K562 (cell line): ENCODE data around the gene GALNT15. TPM values are rescaled to one million over a fixed set of nuclear protein-coding genes. Genes with fewer than 3 reads are reported as not detected.

Experiments used
- ATAC-seq: fragments of 200-7000 bp; cut with Tn5 transposase; 3 replicates; pipeline ENCODE4 v1.9.1; 2020; ENCODE audit warnings: moderate library complexity
- BruUV-seq: library from RNA; stranded (reverse); fragments of 400-500 nt; replicated peaks from 2 replicates; lab custom pipeline; 2021; lab: Mats Ljungman, UMichigan
- CTCF ChIA-PET: fragments of 300-600 bp; formaldehyde crosslinking; extraction: SDS; loops from one replicate; lab custom pipeline; 2021; ENCODE audit warnings: low intra/inter-chr PET ratio; lab: Yijun Ruan, JAX
- POLR2A ChIA-PET: fragments of 300-600, 350-650 bp; sonication (Branson Sonifier 250); formaldehyde crosslinking; extraction: SDS; loops from one replicate; lab custom pipeline; 2021; ENCODE audit warnings: antibody characterized with exemption, inconsistent platforms; lab: Yijun Ruan, JAX
- DNase-seq, 4 experiments: peaks; one replicate each; pipeline versions ENCODE4 v3.0.0 to v3.0.0-alpha.2; 2011 to 2018; ENCODE audit warnings: low spot score in 3 of 4, mixed read lengths in 3 of 4; ENCODE audit errors: extremely low read depth in 1 of 4
- FAIRE-seq: peaks from 2 replicates; lab custom pipeline; 2011; peaks lifted over from hg19 to GRCh38; lab: Jason Lieb, UNC
- H2AFZ ChIP-seq: 2 replicates; pipeline ENCODE4 v1.6.0; 2011; ENCODE audit warnings: low read depth, low read length, control low read depth, inconsistent platforms
- H3K27ac ChIP-seq: fragments of 200-600 bp; 3 replicates; pipeline ENCODE4 v1.8.0; 2011; ENCODE audit warnings: low read depth, mild to moderate bottlenecking, control low read depth, inconsistent platforms, low read length, moderate library complexity, mixed read lengths; ENCODE audit errors: extremely low read depth
- H3K27me3 ChIP-seq, 2 experiments: fragments of 300-600 bp in 1 of 2; 2 replicates in 1 of 2; 3 replicates in 1 of 2; pipeline versions ENCODE4 v1.6.0 to v1.8.0; 2011; ENCODE audit warnings: inconsistent platforms in 2 of 2, low read length in 2 of 2, mild to moderate bottlenecking in 1 of 2, mixed read lengths in 1 of 2, moderate library complexity in 1 of 2; ENCODE audit not compliant: control insufficient read depth in 2 of 2, insufficient read depth in 2 of 2
- H3K36me3 ChIP-seq: fragments of 300-600 bp; 3 replicates; pipeline ENCODE4 v1.8.0; 2011; ENCODE audit warnings: mild to moderate bottlenecking, low read length, inconsistent platforms; ENCODE audit not compliant: control insufficient read depth, insufficient read depth
- H3K4me1 ChIP-seq, 2 experiments: fragments of 200-600 bp in 1 of 2; replicated peaks in 1 of 2; 2 replicates in 1 of 2; 3 replicates in 1 of 2; pipeline versions ENCODE4 v1.5.1 to v1.8.0; 2011; ENCODE audit warnings: inconsistent platforms in 2 of 2, low read length in 2 of 2, mild to moderate bottlenecking in 1 of 2, mixed read lengths in 1 of 2, moderate library complexity in 1 of 2; ENCODE audit not compliant: control insufficient read depth in 2 of 2, insufficient read depth in 2 of 2
- H3K4me2 ChIP-seq: 2 replicates; pipeline ENCODE4 v1.6.1; 2011; ENCODE audit warnings: low read length, control low read depth, inconsistent platforms, mixed read lengths; ENCODE audit not compliant: insufficient read depth
- H3K4me3 ChIP-seq: fragments of 200-600 bp; sonication (generic), shearing (Covaris generic); 2 replicates; pipeline ENCODE4 v1.5.1; 2016; ENCODE audit warnings: control low read depth, inconsistent platforms
- H3K79me2 ChIP-seq: fragments of 200-600 bp; 3 replicates; pipeline ENCODE4 v1.8.0; 2011; ENCODE audit warnings: low read length, inconsistent platforms; ENCODE audit not compliant: control insufficient read depth, insufficient read depth
- H3K9ac ChIP-seq, 2 experiments: 2 replicates each; pipeline versions ENCODE4 v1.6.0 to v1.6.1; 2011; ENCODE audit warnings: low read depth in 2 of 2, low read length in 2 of 2, control low read depth in 1 of 2, inconsistent platforms in 1 of 2, mild to moderate bottlenecking in 1 of 2, mixed read lengths in 1 of 2; ENCODE audit not compliant: insufficient read depth in 1 of 2
- H3K9me1 ChIP-seq: one replicate; pipeline ENCODE4 v1.6.0; 2011; ENCODE audit warnings: inconsistent platforms, mild to moderate bottlenecking, low read length, moderate library complexity; ENCODE audit not compliant: control insufficient read depth, insufficient read depth
- H3K9me3 ChIP-seq: replicated peaks from 2 replicates; pipeline ENCODE4 v1.5.1; 2011; ENCODE audit warnings: low read depth, low read length, inconsistent platforms; ENCODE audit not compliant: control insufficient read depth, insufficient read depth
- H4K20me1 ChIP-seq: replicated peaks from 2 replicates; pipeline ENCODE4 v1.6.1; 2011; ENCODE audit warnings: low read length, inconsistent platforms, mixed read lengths; ENCODE audit not compliant: control insufficient read depth, insufficient read depth
- CHCHD3 ChIP-seq: fragments of 250-450 bp; sonication (Bioruptor Pico); IDR thresholded peaks from 2 replicates; pipeline ENCODE4 v2.1.2; 2022; ENCODE audit warnings: mild to moderate bottlenecking
- DDX20 ChIP-seq: fragments of 450-650 bp; IDR thresholded peaks from 2 replicates; pipeline ENCODE4 v1.6.1; 2016; ENCODE audit warnings: missing genetic modification characterization, low read depth, mild to moderate bottlenecking, missing compliant biosample characterization, moderate library complexity
- FOS ChIP-seq: IDR thresholded peaks from 3 replicates; pipeline ENCODE4 v1.6.1; 2011; ENCODE audit not compliant: insufficient read length; ENCODE audit errors: extremely low read depth
- JUND ChIP-seq, 2 experiments: IDR thresholded peaks; 2 replicates in 1 of 2; 3 replicates in 1 of 2; pipeline ENCODE4 v1.6.1; 2011; ENCODE audit warnings: borderline replicate concordance in 2 of 2, low read depth in 2 of 2, low read length in 2 of 2, improper control_type of control experiment in 1 of 2, missing biosample characterization in 1 of 2, missing genetic modification characterization in 1 of 2, missing genetic modification reagents in 1 of 2
- LEF1 ChIP-seq: fragments of 450-650 bp; IDR thresholded peaks from 2 replicates; pipeline ENCODE4 v1.6.1; 2016; ENCODE audit warnings: mild to moderate bottlenecking
- MAFK ChIP-seq: IDR thresholded peaks from 2 replicates; pipeline ENCODE4 v1.6.1; 2011; ENCODE audit warnings: low read length, improper control_type of control experiment
- MAZ ChIP-seq, 2 experiments: fragments of 450-650 bp in 1 of 2; sonication (generic) in 1 of 2; formaldehyde crosslinking; IDR thresholded peaks in 1 of 2; conservative IDR thresholded peaks in 1 of 2; 2 replicates each; pipeline versions ENCODE4 v1.4.0 to v1.5.0; 2020; ENCODE audit warnings: mild to moderate bottlenecking in 1 of 2, missing genetic modification reagents in 1 of 2
- NCOR1 ChIP-seq: fragments of 450-650 bp; IDR thresholded peaks from 2 replicates; pipeline ENCODE4 v1.6.1; 2016; ENCODE audit warnings: mild to moderate bottlenecking, moderate library complexity
- PHTF2 ChIP-seq: fragments of 250-450 bp; sonication (Bioruptor Pico); IDR thresholded peaks from 2 replicates; pipeline ENCODE4 v1.5.0; 2021; ENCODE audit warnings: mild to moderate bottlenecking
- POLR2H ChIP-seq: IDR thresholded peaks from 2 replicates; pipeline ENCODE4 v1.6.1; 2016; ENCODE audit warnings: missing genetic modification characterization, low read depth, mild to moderate bottlenecking, control low read depth, missing compliant biosample characterization, moderate library complexity
- POLR3A ChIP-seq: IDR thresholded peaks from 2 replicates; pipeline ENCODE4 v1.6.1; 2011; ENCODE audit warnings: borderline replicate concordance, mild to moderate bottlenecking, moderate library complexity; ENCODE audit not compliant: insufficient read length, insufficient read depth; ENCODE audit errors: extremely low read depth
- PRMT5 ChIP-seq: sonication (generic); formaldehyde crosslinking; IDR thresholded peaks from 2 replicates; pipeline ENCODE4 v1.5.0; 2020; ENCODE audit warnings: missing genetic modification reagents
- SAFB ChIP-seq: fragments of 200-400 bp; formaldehyde crosslinking; IDR thresholded peaks from 2 replicates; pipeline ENCODE4 v1.6.1; 2017; ENCODE audit warnings: low read depth, low read length, borderline replicate concordance
- SP2 ChIP-seq: IDR thresholded peaks from 2 replicates; pipeline ENCODE4 v1.6.1; 2011; ENCODE audit warnings: mild to moderate bottlenecking, low read depth, low read length, moderate library complexity; ENCODE audit not compliant: poor library complexity, severe bottlenecking; ENCODE audit errors: extremely low read depth
- STAT5A ChIP-seq: IDR thresholded peaks from 2 replicates; pipeline ENCODE4 v1.6.1; 2012; ENCODE audit warnings: low read length, inconsistent platforms, borderline replicate concordance
- TARDBP ChIP-seq: fragments of 450-650 bp; IDR thresholded peaks from 2 replicates; pipeline ENCODE4 v1.6.1; 2016
- TEAD1 ChIP-seq, 2 experiments: fragments of 450-650 bp in 1 of 2; sonication (generic) in 1 of 2; formaldehyde crosslinking; IDR thresholded peaks; 2 replicates each; pipeline versions ENCODE4 v1.4.0 to v1.8.0; 2020 to 2022; ENCODE audit warnings: mild to moderate bottlenecking in 2 of 2, missing genetic modification reagents in 1 of 2
- ZBED1 ChIP-seq: IDR thresholded peaks from 2 replicates; pipeline ENCODE4 v1.6.1; 2014
- ZZZ3 ChIP-seq: fragments of 450-650 bp; IDR thresholded peaks from 2 replicates; pipeline ENCODE4 v1.6.1; 2016; ENCODE audit warnings: antibody characterized with exemption, mild to moderate bottlenecking, moderate library complexity
- WGBS: fragments of 100-300 bp; shearing (Covaris generic); methylation state at CpG from one replicate; pipeline ENCODE4 v1.1.6; 2016; ENCODE audit warnings: low coverage, mixed read lengths; ENCODE audit not compliant: insufficient coverage; ENCODE audit errors: missing lambda C conversion rate; 5-methylcytosine and 5-hydroxymethylcytosine counted together
- in situ Hi-C: fragments of 300-500 bp; cut with MboI; formaldehyde crosslinking; loops from 4 replicates; pipeline ENCODE4 v1.15.0; 2018; ENCODE audit warnings: inconsistent platforms, mixed read lengths
- intact Hi-C: fragments of 100-400 bp; cut with micrococcal nuclease; formaldehyde crosslinking; loops from 2 replicates; pipeline ENCODE4 v1.14.2; 2022
- polyA plus RNA-seq, 8 experiments: library from polyadenylated mRNA; depleted of rRNA in 4 of 8; stranded (reverse) in 5 of 8; unstranded in 3 of 8; fragments of >200 nt; fragmentation: Nextera tagmentation in 2 of 8; fragmentation: Illumina TruSeq in 1 of 8; extraction: Ambion mirVana in 2 of 8; extraction: Trizol in 1 of 8; gene quantifications; 2 replicates each; pipeline versions ENCODE4 v1.2.1 to v1.2.3, GENCODE V29; 2011 to 2014; ENCODE audit warnings: inconsistent platforms in 1 of 8, missing spikeins in 1 of 8
- total RNA-seq, 7 experiments: library from RNA; depleted of rRNA in 6 of 7; stranded (reverse); fragments of >200 nt in 6 of 7; fragmentation: Illumina TruSeq in 2 of 7; extraction: Trizol in 2 of 7; gene quantifications; 2 replicates each; pipeline versions ENCODE4 v1.2.1 to v1.2.3, GENCODE V29; 2011 to 2021; ENCODE audit warnings: low replicate concordance in 1 of 7

GALNT15 gene
- total and polyA plus RNA-seq, 9 of the 15 experiments (the other 6 are each of a cell fraction or from before 2014, with no cell fraction given) = not detected

DNA sequence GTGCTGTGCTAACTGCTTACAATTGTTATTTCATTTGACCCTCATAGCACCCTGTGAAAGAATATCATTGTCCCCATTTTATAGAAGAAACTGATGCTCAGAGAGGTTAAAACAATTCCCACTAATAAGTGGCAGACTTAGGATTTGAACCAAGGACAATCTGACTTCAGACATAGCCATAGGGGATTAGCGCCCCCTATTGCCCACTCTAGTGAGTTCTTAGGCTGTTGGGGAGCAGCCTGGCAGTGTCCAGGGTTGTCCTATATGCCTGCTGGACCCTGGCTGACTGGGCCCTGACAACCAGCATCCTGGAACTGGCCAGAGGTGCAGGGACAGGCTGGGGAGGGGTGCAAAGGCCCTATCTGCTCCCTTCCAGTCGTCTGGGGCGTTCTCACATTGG lies 74.9 kb downstream of the GALNT15 start (continued):
- no peak for TF ChIP-seq LEF1
- TF ChIP-seq JUND (IDR thresholded peaks at IDR 0.05; ENCODE audit: borderline replicate concordance, low read depth, low read length) = 0 out of 2 replicates have a peak, but pooled peaks have one; percentile 20
- TF ChIP-seq JUND (tag; IDR thresholded peaks at IDR 0.05; ENCODE audit: borderline replicate concordance, low read depth, low read length) = no peak
- no peak for TF ChIP-seq POLR2H (tag)
- TF ChIP-seq SP2 = no peak
- TF ChIP-seq STAT5A = no peak

GRCh38 chr3:16249886-16250285 lies 75.4 kb downstream of the GALNT15 start:
- BruUV-seq = no TSS peak
- in situ Hi-C loops = loop anchor here (5.0 to 10.0 kb wide), 3 partner anchors 205 to 625 kb away; no protein-coding TSS in a partner anchor
- Histone ChIP-seq H3K9ac (no peak overlapping the region), H3K4me1 (peaks cover 3 to 4% of the 10 kb centered on the region in 2 experiments; a peak in 2 of 5 replicates), H3K36me3 (no peaks in the 10 kb centered on the region), H3K9me3 (no peaks in the 10 kb centered on the region), H2AFZ (no peak overlapping the region), H3K79me2 (no peaks in the 10 kb centered on the region), H3K4me3 (no peak overlapping the region), H3K9me1 (no peaks in the 10 kb centered on the region), H4K20me1 (0 out of 2 replicates have a peak, but pooled peaks cover 5% of the 10 kb centered on the region), H3K27me3 (peaks cover 7 to 30% of the 10 kb centered on the region in 2 experiments; a peak in 4 of 5 replicates), H3K27ac (no peak overlapping the region), H3K4me2 (no peak overlapping the region)
- ChIA-PET CTCF (interaction anchor here (4.7 kb wide), 1 partner anchor 202 kb away, joined by 31 read pairs; no protein-coding TSS in a partner anchor), POLR2A (no interaction called here)
- no peak for TF ChIP-seq PHTF2 (CRISPR knock-in tag)
- TF ChIP-seq ZZZ3 = no peak
- TF ChIP-seq MAFK = no peak
- no peak for TF ChIP-seq FOS
- no peak for TF ChIP-seq SAFB
- no peak for TF ChIP-seq PRMT5 (CRISPR knock-in tag)
- no peak for TF ChIP-seq TARDBP
- TF ChIP-seq CHCHD3 (CRISPR knock-in tag) = no peak
- no peak for TF ChIP-seq ZBED1
- TF ChIP-seq DDX20 (tag) = no peak
- no peak for TF ChIP-seq MAZ (CRISPR knock-in tag; conservative IDR thresholded peaks at IDR 0.05 in 1 of 2, IDR thresholded peaks at IDR 0.05 in 1 of 2)
- TF ChIP-seq NCOR1 = no peak
- no peak for TF ChIP-seq POLR3A
- no peak for TF ChIP-seq TEAD1 (CRISPR knock-in tag; IDR thresholded peaks at IDR 0.05)
- intact Hi-C loops = loop anchor here (1.0 kb wide), 1 partner anchor 300 kb away; no protein-coding TSS in a partner anchor
- ATAC-seq (no peak), FAIRE-seq (no peak), DNase-seq (no peak)
- WGBS = 6% methylated on average over 3 of the region's 3 CpGs
